Measurements from ENCODE around the gene DDA1.
"Not testable (repeated sequence)": the region's sequence is repeated elsewhere in the genome, so short reads cannot be mapped to it uniquely, and the experiment has no call there.

DDA1 gene

DNA sequence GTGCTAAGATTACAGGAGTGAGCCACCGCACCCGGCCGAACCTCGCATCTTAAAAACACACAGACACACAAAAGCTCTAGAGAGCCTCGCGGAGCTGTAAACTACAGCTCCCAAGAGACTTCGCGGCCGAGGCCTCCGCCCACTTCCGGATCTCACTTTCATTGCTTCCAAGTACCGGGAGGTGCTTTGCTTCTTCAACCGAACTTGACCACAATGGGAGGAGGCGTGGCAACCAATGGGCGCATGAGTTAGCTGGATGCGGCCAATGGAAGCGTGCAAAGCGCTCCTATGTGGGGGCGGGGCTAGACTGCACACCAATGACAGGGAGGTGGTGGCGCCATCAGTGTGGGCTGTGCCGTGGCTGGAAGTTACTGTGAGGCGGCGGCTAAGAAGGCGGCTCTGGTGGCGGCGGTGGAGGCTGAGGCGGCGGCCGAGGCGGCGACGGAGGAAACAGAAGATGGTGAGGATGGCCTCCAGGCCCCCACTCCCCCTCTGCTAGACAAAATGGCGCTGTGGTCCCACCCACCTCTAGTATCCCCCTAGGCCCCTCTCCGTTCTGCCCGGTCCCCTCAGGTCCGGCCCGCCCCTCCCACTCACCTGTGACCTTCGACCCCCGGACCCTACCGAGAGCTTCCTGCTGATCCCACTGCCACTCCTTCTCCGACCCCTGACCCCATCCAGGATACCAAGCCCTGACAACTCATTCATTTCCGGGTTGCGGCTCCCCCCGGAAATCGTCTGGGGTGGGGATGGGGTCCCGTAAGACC, at the start of gene DDA1:
TSS of gene DDA1 (plus strand) at position 366 of the 767 bp plus-strand sequence. CDS start at position 458, 92 bp downstream.
- in situ Hi-C loops (cut with HindIII; ENCODE audit: low pct_ligation_motif_present, low pct_unique_long_range_greater_than_20kb, low sequenced_read_pairs) = no loop called here
- DNase-seq = peak; percentile 99

DNA sequence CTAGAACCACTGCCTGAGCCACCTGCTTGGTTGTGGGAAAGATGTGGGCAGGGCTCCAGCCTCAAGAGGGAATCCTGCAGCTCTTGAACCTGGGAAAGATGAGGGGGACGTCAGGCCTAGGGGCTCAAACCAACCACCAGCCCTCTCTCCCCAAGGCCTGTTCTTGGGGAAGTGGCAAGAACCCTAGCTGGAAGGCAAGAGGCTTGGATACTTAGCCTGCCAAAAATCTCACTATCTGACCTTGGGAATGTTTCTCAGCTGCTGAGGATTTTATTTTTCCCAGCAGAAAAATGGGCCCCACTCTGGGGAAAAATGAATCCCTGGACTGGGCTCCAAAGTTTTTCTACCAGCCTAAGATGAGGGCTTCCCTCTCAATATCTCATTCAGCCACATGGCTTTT, 49.4 kb upstream of the DDA1 start:
- no peak for DNase-seq
- in situ Hi-C loops (cut with HindIII; ENCODE audit: low pct_ligation_motif_present, low pct_unique_long_range_greater_than_20kb, low sequenced_read_pairs) = no loop called here

DNA sequence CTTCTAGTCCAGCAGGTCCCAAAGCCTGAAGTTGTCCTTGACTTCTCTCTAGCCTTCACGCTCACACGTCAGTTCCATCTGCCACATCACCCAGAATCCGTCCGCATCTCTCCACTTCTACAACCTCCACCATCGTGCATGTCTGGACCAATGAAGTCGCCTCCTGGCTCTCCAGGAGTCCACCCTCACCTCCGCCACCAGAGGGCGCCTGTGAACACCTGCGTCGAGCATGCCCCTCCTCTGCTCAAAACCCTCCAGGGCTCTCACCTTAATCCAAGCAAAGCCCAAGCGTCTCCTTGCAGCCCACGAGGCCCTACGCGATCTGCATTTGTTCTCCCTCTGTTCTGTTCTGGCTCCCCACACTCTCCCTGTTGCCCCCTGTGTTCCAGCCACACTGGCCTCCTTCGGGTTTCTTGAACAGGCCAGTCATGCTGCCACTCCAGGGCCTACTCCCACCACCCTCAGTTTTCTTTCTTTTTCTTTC, 48.5 kb upstream of the DDA1 start:
- peak; percentile 81 for DNase-seq
- in situ Hi-C loops (cut with HindIII; ENCODE audit: low pct_ligation_motif_present, low pct_unique_long_range_greater_than_20kb, low sequenced_read_pairs) = no loop called here

DNA sequence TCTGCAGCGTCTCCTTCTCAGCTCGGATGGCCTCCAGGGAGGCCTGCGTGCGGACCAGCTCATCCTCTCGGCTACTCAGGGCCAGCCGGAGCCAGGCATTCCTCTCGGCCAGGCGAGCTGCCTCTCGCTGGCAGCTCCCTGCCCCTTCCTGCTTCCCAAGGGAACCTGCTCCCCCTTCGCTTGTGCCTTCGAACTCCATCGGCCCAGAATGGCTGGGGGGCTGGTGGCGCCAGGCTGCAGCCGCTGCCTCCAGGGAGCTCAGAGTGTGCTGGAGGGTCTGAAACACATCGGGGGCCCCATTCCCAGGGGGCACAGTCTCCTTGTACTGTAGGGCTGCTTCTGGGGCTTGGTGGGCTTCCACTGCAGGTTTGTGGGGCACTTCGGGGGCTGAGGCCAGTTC, 46.8 kb upstream of the DDA1 start:
- in situ Hi-C loops (cut with HindIII; ENCODE audit: low pct_ligation_motif_present, low pct_unique_long_range_greater_than_20kb, low sequenced_read_pairs) = no loop called here
- DNase-seq = no peak

- in situ Hi-C loops (cut with HindIII; ENCODE audit: low pct_ligation_motif_present, low pct_unique_long_range_greater_than_20kb, low sequenced_read_pairs) = no loop called here
- DNase-seq = no peak
These were observed 45.4 kb upstream of the DDA1 start for GRCh38 chr19:17263712-17264640.

DNA sequence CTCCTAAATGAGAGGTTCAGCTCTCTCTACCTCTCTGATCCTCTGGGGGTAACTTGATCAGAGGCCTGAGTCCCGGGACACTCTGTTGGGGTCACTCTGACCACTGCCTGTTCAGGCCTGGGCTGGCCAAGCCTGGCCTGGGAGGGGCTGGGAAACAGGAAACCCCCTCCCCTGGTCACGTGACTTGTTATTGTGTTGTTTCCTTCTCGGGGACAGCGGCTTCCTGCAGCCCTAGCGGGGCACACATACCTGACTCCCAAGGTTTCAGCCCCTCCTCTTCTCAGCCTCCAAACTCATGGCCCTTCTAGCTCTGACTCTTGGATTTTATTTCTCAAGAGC, 44.8 kb upstream of the DDA1 start, which contains the start of gene USHBP1:
TSS of gene USHBP1 (minus strand) at position 105 of the 339 bp plus-strand sequence. CDS start 446 bp downstream, outside the sequence.
- DNase-seq = no peak
- in situ Hi-C loops (cut with HindIII; ENCODE audit: low pct_ligation_motif_present, low pct_unique_long_range_greater_than_20kb, low sequenced_read_pairs) = no loop called here

GRCh38 chr19:17266026-17266425, 43.3 kb upstream of the DDA1 start:
- in situ Hi-C loops (cut with HindIII; ENCODE audit: low pct_ligation_motif_present, low pct_unique_long_range_greater_than_20kb, low sequenced_read_pairs) = no loop called here
- DNase-seq = no peak

DNA sequence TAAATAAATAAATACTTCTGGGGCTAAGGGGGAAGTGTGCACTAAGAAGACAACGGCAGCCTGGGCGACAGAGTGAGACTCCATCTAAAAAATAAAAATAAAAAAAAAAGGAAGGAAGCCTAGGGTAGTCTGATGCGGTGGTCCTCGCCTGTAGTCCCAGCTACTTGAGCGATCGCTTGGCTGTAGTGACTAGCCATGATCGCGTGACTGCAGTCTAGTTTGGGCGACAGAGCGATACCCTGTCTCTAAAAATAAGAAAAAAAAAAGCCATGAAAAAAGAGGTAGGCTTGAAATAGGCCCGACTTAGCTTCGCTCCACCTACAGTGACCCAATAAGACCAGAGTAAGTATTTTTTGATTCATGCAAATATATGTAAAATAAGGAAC, 42.8 kb upstream of the DDA1 start:
- DNase-seq = no peak
- in situ Hi-C loops (cut with HindIII; ENCODE audit: low pct_ligation_motif_present, low pct_unique_long_range_greater_than_20kb, low sequenced_read_pairs) = no loop called here

DNA sequence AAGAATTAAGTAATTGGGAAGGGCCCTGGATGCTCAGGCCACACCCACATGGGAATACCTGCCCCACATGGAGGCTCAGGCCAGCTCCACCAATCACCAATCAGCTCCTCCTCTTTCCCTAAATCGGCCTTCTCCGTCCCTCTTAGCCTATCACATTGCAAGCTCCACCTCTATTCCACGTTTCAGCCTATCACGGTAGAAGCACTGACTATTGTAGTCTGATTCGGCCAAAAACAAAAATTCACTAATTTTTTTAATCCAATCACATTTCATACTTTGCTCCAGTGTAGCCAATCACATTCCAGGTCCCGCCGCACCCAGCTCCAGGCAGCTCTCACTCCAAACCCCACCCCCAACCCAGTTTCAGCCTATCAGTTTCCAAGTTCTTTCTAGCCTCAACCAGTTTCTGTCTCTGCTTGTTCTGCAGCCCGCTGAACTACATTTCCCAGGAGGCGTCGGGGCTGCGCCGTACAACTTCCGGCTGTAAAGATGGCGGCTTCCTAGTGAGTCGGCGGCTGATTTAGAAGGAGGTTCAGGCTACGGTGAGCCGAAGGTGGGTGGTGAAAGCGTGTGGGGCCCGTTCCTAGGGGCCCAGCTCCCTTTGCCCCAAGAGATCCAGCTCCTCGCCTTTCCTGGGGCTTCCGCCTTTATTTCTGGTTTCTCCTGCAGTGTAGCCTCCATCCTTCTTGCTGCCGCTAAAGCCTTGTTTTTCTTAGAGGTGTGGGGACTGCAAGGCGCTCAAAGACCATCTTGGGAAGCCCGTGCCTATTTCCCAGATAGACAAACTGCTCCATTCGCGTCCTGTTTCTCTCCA, 42.2 kb upstream of the DDA1 start, which contains the start of gene BABAM1:
TSS of gene BABAM1 (plus strand) at position 469 of the 814 bp plus-strand sequence. CDS start 1,364 bp downstream, outside the sequence.
- in situ Hi-C loops (cut with HindIII; ENCODE audit: low pct_ligation_motif_present, low pct_unique_long_range_greater_than_20kb, low sequenced_read_pairs) = no loop called here

GRCh38 chr19:17268754-17269153, 40.6 kb upstream of the DDA1 start:
- in situ Hi-C loops (cut with HindIII; ENCODE audit: low pct_ligation_motif_present, low pct_unique_long_range_greater_than_20kb, low sequenced_read_pairs) = no loop called here
- DNase-seq = no peak

More for the DNA sequence above, 42.2 kb upstream of the DDA1 start, which contains the start of gene BABAM1:
- peak; percentile 96 for DNase-seq

- in situ Hi-C loops (cut with HindIII; ENCODE audit: low pct_ligation_motif_present, low pct_unique_long_range_greater_than_20kb, low sequenced_read_pairs) = not testable (repeated sequence)
These were observed 34.5 kb upstream of the DDA1 start for GRCh38 chr19:17274892-17275291.

GRCh38 chr19:17275441-17276175, 33.8 kb upstream of the DDA1 start:
- in situ Hi-C loops (cut with HindIII; ENCODE audit: low pct_ligation_motif_present, low pct_unique_long_range_greater_than_20kb, low sequenced_read_pairs) = no loop called here
- no peak for DNase-seq

More at GRCh38 chr19:17274892-17275291, 34.5 kb upstream of the DDA1 start:
- DNase-seq = not testable (repeated sequence)

DNA sequence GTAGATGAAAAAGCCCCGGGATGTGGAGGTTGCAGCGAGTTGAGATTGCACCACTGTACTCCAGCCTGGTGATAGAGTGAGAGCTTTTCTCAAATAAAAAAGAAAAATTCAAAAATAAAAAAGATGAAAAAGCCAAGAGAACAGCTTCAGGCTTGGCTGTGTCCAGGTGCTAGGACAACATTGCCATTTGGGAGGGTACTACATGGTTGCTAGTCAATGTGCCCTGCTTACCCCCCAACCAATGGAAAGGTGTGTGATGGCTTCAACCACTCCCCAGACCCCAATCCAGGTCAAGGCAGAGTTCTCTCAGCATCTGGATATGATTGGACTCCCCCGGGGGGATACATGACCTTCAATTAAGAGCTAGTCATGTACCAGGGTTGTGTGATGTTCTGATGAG, 29.9 kb upstream of the DDA1 start:
- DNase-seq = no peak
- in situ Hi-C loops (cut with HindIII; ENCODE audit: low pct_ligation_motif_present, low pct_unique_long_range_greater_than_20kb, low sequenced_read_pairs) = no loop called here

DNA sequence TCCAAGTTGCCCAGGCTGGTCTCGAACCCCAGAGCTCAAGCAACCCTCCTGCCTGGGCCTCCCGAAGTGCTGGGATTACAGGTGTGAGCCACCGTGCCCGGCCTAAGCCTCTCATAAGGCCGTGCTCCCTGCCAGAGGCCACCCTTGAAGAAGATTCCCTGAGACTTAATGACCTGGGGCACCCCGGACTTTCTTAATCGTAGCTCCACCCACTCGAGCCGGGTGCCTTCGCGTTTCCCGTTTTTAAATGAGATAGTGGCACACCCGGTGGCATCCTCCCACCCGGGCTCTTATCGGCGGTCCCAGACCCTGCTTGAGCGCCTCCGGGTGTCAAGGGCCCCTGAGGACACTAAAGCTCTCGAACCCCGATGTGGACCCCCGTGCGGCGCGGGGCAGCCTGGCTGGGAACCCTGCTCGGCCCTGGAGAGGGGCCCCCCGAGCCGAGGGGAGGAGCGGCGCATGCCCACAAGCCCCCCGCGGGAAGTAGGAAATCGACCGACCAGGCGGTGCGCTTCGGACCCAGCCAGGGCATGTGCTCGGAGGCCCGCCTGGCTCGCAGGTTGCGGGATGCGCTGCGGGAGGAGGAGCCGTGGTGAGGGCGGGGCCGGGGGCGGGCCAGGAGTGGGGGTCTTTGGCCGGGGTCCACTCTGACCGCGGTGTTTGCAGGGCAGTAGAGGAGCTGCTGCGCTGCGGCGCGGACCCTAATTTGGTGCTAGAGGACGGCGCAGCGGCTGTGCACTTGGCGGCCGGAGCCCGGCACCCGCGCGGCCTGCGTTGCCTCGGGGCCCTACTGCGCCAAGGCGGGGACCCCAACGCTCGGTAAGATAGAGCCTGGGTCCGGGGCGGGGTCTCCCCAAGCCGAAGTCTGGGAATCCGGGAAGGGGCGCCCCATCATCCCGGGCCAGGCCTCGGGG, 27.7 kb upstream of the DDA1 start, which contains the start of gene ANKLE1:
TSS of gene ANKLE1 (plus strand) at position 511 of the 914 bp plus-strand sequence. CDS start at position 531, 20 bp downstream.
- in situ Hi-C loops (cut with HindIII; ENCODE audit: low pct_ligation_motif_present, low pct_unique_long_range_greater_than_20kb, low sequenced_read_pairs) = no loop called here
- peak; percentile 57 for DNase-seq

GRCh38 chr19:17282488-17283125, 26.8 kb upstream of the DDA1 start:
- peak; percentile 81 for DNase-seq
- in situ Hi-C loops (cut with HindIII; ENCODE audit: low pct_ligation_motif_present, low pct_unique_long_range_greater_than_20kb, low sequenced_read_pairs) = no loop called here

GRCh38 chr19:17283504-17283996, 25.8 kb upstream of the DDA1 start:
- no peak for DNase-seq
- in situ Hi-C loops (cut with HindIII; ENCODE audit: low pct_ligation_motif_present, low pct_unique_long_range_greater_than_20kb, low sequenced_read_pairs) = no loop called here
